ENCODE measurements around the gene POLR1D.

The POLR1D gene

GRCh38 chr13:27587095-27587746 lies 34.5 kb upstream of the POLR1D start:
- no peak for TF ChIP-seq CTCF (conservative IDR thresholded peaks at IDR 0.05)
- H3K27ac ChIP-seq = no peak overlapping the region

- H3K27ac ChIP-seq = no peak overlapping the region
- TF ChIP-seq CTCF (conservative IDR thresholded peaks at IDR 0.05) = no peak
Observed at GRCh38 chr13:27588405-27588804, 33.3 kb upstream of the POLR1D start.

- H3K27ac ChIP-seq = no peak overlapping the region
- no peak for TF ChIP-seq CTCF (conservative IDR thresholded peaks at IDR 0.05)
Observed at GRCh38 chr13:27592865-27593264, 28.8 kb upstream of the POLR1D start.

GRCh38 chr13:27593267-27593666 lies 28.4 kb upstream of the POLR1D start:
- no peak for TF ChIP-seq CTCF (conservative IDR thresholded peaks at IDR 0.05)

GRCh38 chr13:27595055-27595811 lies 26.5 kb upstream of the POLR1D start:
- TF ChIP-seq CTCF (conservative IDR thresholded peaks at IDR 0.05) = no peak

More at GRCh38 chr13:27593267-27593666, 28.4 kb upstream of the POLR1D start:
- H3K27ac ChIP-seq = no peak overlapping the region

GRCh38 chr13:27599096-27599495 lies 22.6 kb upstream of the POLR1D start:
- no peak for TF ChIP-seq CTCF (conservative IDR thresholded peaks at IDR 0.05)
- no peak overlapping the region for H3K27ac ChIP-seq

More at GRCh38 chr13:27595055-27595811, 26.5 kb upstream of the POLR1D start:
- H3K27ac ChIP-seq = no peak overlapping the region

GRCh38 chr13:27599845-27600553 lies 21.7 kb upstream of the POLR1D start:
- TF ChIP-seq CTCF (conservative IDR thresholded peaks at IDR 0.05) = no peak
- H3K27ac ChIP-seq = no peak overlapping the region

All from VCaP (cell line).